Neuronal stem cell (in vitro differentiated cells): Measurements from ENCODE around the gene MRC2.

ENCODE experiments used
- DNase-seq: peaks from one replicate; pipeline ENCODE4 v3.0.0-alpha.2; 2013; ENCODE audit warnings: low spot score
- H2AFZ ChIP-seq: one replicate; pipeline ENCODE4 v1.6.1; 2013; ENCODE audit warnings: mild to moderate bottlenecking, low read length, inconsistent platforms
- H2AK5ac ChIP-seq: 2 replicates; pipeline ENCODE4 v1.6.1; 2013; ENCODE audit warnings: low read depth, mild to moderate bottlenecking, inconsistent platforms, low read length, moderate library complexity, mixed read lengths
- H2BK120ac ChIP-seq: 2 replicates; pipeline ENCODE4 v1.6.1; 2013; ENCODE audit warnings: low read depth, mild to moderate bottlenecking, inconsistent platforms, low read length, moderate library complexity, mixed read lengths
- H2BK12ac ChIP-seq: one replicate; pipeline ENCODE4 v1.6.1; 2013; ENCODE audit warnings: low read length, inconsistent platforms
- H2BK15ac ChIP-seq: 2 replicates; pipeline ENCODE4 v1.6.1; 2013; ENCODE audit warnings: mild to moderate bottlenecking, low read length, inconsistent platforms, mixed read lengths
- H2BK5ac ChIP-seq: one replicate; pipeline ENCODE4 v1.6.1; 2013; ENCODE audit warnings: inconsistent platforms, mild to moderate bottlenecking, low read length, moderate library complexity
- H3K14ac ChIP-seq: one replicate; pipeline ENCODE4 v1.6.1; 2013; ENCODE audit warnings: low read length, inconsistent platforms
- H3K18ac ChIP-seq: 2 replicates; pipeline ENCODE4 v1.6.1; 2013; ENCODE audit warnings: low read length, inconsistent platforms
- H3K23ac ChIP-seq: 2 replicates; pipeline ENCODE4 v1.6.1; 2013; ENCODE audit warnings: low read depth, mild to moderate bottlenecking, mixed read lengths, low read length, inconsistent platforms; ENCODE audit not compliant: poor library complexity
- H3K27ac ChIP-seq: replicated peaks from 3 replicates; pipeline ENCODE4 v1.5.1; 2013; ENCODE audit warnings: low read length, inconsistent platforms
- H3K27me3 ChIP-seq, 3 experiments: 2 replicates each; pipeline ENCODE4 v1.6.1; 2013; ENCODE audit warnings: low read length in 3 of 3, mild to moderate bottlenecking in 2 of 3, inconsistent platforms in 1 of 3, low read depth in 1 of 3, mixed read lengths in 1 of 3, moderate library complexity in 1 of 3; ENCODE audit not compliant: control insufficient read depth in 3 of 3, insufficient read depth in 3 of 3
- H3K36me3 ChIP-seq, 2 donors: replicated peaks in 1 of 2; 2 replicates each; pipeline ENCODE4 v1.6.1; 2013; ENCODE audit warnings: low read length in 2 of 2; ENCODE audit not compliant: control insufficient read depth in 2 of 2, insufficient read depth in 2 of 2
- H3K4ac ChIP-seq: 2 replicates; pipeline ENCODE4 v1.6.1; 2013; ENCODE audit warnings: inconsistent platforms, mild to moderate bottlenecking, low read length, moderate library complexity
- H3K4me1 ChIP-seq, 2 donors: 1 replicate in 1 of 2; 2 replicates in 1 of 2; pipeline ENCODE4 v1.6.1; 2013; ENCODE audit warnings: low read length in 2 of 2, low read depth in 1 of 2; ENCODE audit not compliant: control insufficient read depth in 2 of 2, insufficient read depth in 1 of 2
- H3K4me2 ChIP-seq: one replicate; pipeline ENCODE4 v1.6.1; 2013; ENCODE audit warnings: mild to moderate bottlenecking, low read length, inconsistent platforms; ENCODE audit not compliant: insufficient read depth, poor library complexity, severe bottlenecking
- H3K4me3 ChIP-seq, 2 donors: 2 replicates each; pipeline ENCODE4 v1.5.1; 2013; ENCODE audit warnings: low read length in 2 of 2, mild to moderate bottlenecking in 2 of 2, inconsistent platforms in 1 of 2, moderate library complexity in 1 of 2
- H3K79me1 ChIP-seq: one replicate; pipeline ENCODE4 v1.6.1; 2013; ENCODE audit warnings: low read depth, mild to moderate bottlenecking, inconsistent platforms, low read length, moderate library complexity
- H3K9ac ChIP-seq: one replicate; pipeline ENCODE4 v1.6.1; 2013; ENCODE audit warnings: mild to moderate bottlenecking, low read depth, low read length, inconsistent platforms; ENCODE audit not compliant: poor library complexity
- H3K9me3 ChIP-seq, 2 donors: replicated peaks in 1 of 2; 2 replicates each; pipeline versions ENCODE3 to v1.6.1; 2013; ENCODE audit warnings: low read length in 2 of 2, mild to moderate bottlenecking in 2 of 2, inconsistent platforms in 1 of 2, low read depth in 1 of 2, mixed read lengths in 1 of 2, moderate library complexity in 1 of 2; ENCODE audit not compliant: control insufficient read depth in 2 of 2, insufficient read depth in 1 of 2
- H4K8ac ChIP-seq: one replicate; pipeline ENCODE4 v1.6.1; 2013; ENCODE audit warnings: low read depth, mild to moderate bottlenecking, inconsistent platforms, low read length, moderate library complexity
- H4K91ac ChIP-seq: one replicate; pipeline ENCODE4 v1.6.1; 2013; ENCODE audit warnings: low read length, low read depth, mild to moderate bottlenecking, inconsistent platforms; ENCODE audit not compliant: poor library complexity
- WGBS, 2 donors: extraction: QIAGEN DNeasy Blood & Tissue Kit; methylation state at CpG; one replicate each; pipeline ENCODE4 v1.1.7; 2013; ENCODE audit warnings: missing lambda C conversion rate in 2 of 2, mixed read lengths in 1 of 2; ENCODE audit not compliant: insufficient read length in 2 of 2, insufficient replicate concordance in 1 of 2; ENCODE audit errors: extremely low coverage in 2 of 2; 5-methylcytosine and 5-hydroxymethylcytosine counted together

The MRC2 gene

DNA sequence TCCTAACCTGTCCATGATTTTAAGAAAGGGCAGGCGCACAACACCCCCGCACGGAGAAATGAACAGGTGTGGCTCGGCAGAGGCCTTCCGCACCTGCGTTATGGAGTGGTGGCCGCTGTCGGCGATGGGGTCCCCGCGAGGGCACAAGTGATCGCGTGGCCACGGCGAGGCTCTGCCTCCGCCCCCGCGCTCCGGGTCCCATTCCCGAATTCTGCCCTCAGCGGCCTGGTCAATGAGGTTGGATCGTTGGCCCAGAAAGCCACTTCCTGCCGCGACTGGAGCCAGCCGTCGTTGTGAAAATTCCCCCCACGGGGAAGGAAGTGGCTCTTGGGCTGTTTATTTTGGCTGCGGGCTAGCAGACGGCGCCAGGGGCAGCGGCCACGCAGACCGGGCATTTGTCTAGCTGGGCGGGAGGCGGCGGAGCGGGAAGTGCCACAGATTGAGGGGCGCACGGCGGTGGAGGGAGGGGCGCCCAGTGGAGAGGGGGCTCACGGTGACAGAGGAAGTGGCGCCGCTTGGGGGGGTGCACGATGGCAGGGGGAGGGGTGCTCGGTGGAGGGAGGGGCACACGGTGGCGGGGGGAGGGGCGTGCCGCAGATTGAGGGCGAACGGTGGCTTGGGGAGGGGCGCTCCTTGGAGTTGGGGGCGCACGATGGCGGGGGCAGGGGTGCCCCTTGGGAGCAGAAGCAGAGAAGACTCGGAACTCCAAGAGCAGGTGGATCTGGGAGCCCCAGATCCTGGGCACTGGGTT, 25.0 kb downstream of the MRC2 start:
- peak overlapping the region; percentile 84 for H2BK120ac ChIP-seq
- H3K14ac ChIP-seq, result no peak overlapping the region
- H4K91ac ChIP-seq, result peak overlapping the region; percentile 93
- peak overlapping the region; percentile 70 for H2BK5ac ChIP-seq
- peaks cover 0 to 13% of the 10 kb centered on the region in 2 donors for H3K9me3 ChIP-seq
- peak overlapping the region; percentile 100 for H2BK15ac ChIP-seq
- H3K4ac ChIP-seq, result peak overlapping the region; percentile 91
- peak overlapping the region; percentile 99 for H2AK5ac ChIP-seq
- H4K8ac ChIP-seq, result peak overlapping the region; percentile 98
- peaks cover 25% of the 10 kb centered on the region in 2 donors for H3K4me1 ChIP-seq
- no peaks in the 10 kb centered on the region for H3K79me1 ChIP-seq
- H3K4me3 ChIP-seq, result peak overlapping the region; percentile 44 to 73
- peak overlapping the region; percentile 99 for H3K18ac ChIP-seq
- H3K9ac ChIP-seq, result peak overlapping the region; percentile 97
- WGBS, 2 donors, result no CpG with 5 or more reads among the region's 57 CpGs
- no peaks in the 10 kb centered on the region for H3K27me3 ChIP-seq
- H3K27ac ChIP-seq, result peak overlapping the region; percentile 94
- peak overlapping the region; percentile 77 for H2BK12ac ChIP-seq
- H3K23ac ChIP-seq, result peak overlapping the region; percentile 87
- peak overlapping the region; percentile 92 for H2AFZ ChIP-seq
- peak overlapping the region; percentile 87 for H3K4me2 ChIP-seq
- peak; percentile 35 for DNase-seq
- H3K36me3 ChIP-seq, result peaks cover 0 to 15% of the 10 kb centered on the region in 2 donors

DNA sequence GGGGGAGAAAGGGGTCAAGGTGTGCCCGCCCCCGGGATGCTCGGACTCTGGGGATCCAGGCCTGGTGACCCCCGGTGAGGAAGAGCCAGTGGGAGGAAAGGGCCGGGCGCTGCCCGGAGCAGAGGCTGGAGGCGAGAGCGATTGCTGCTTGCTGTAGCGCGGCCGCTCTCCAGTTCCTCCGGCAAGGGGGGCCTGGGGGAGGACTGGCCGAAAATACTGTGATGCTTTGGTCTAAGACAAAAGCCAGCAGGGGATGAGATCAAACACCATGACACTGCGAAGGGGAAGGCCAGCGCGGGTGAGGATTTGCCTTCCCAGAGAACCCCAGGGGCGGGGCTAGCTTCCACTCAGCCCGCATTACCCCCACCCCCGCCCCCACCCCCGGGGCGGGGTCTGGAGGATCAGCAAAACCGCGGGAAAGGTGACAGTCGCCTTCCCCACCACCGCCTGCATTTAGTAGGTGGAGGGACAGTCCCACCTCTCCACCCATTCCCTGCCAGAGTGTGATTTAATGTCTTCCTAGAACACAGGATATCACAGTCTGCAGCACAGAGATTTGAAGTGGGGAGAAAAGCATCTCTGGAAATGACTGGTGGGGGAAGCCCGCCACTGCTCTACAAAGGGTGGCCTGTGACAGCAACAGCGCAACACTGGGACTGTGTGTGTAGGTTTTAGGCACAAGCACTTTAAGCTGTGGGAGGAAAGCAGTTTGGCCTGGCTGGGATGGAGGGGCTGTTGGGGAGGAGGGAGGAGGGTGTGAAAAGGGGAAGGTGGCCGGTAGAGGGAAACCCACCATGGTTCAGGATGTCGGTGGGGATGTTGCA, 25.7 kb downstream of the MRC2 start:
- H3K23ac ChIP-seq, result peak overlapping the region; percentile 76
- peak overlapping the region; percentile 93 for H4K91ac ChIP-seq
- H3K27ac ChIP-seq, result peak overlapping the region; percentile 94
- peak overlapping the region; percentile 100 for H2BK15ac ChIP-seq
- peak overlapping the region; percentile 99 for H3K18ac ChIP-seq
- H3K4me3 ChIP-seq, result peak overlapping the region; percentile 44 to 70
- H2BK12ac ChIP-seq, result peak overlapping the region; percentile 63
- peak overlapping the region; percentile 91 for H3K4ac ChIP-seq
- H3K4me2 ChIP-seq, result peak overlapping the region; percentile 87
- H2BK120ac ChIP-seq, result peak overlapping the region; percentile 84
- H2AK5ac ChIP-seq, result peak overlapping the region; percentile 99
- H2AFZ ChIP-seq, result peak overlapping the region; percentile 92
- peak overlapping the region; percentile 15 for H3K14ac ChIP-seq
- no CpG with 5 or more reads among the region's 30 CpGs for WGBS, 2 donors
- peak overlapping the region; percentile 70 for H2BK5ac ChIP-seq
- peak; percentile 77 for DNase-seq
- H3K4me1 ChIP-seq, result peaks cover 25 to 26% of the 10 kb centered on the region in 2 donors
- H3K79me1 ChIP-seq, result no peaks in the 10 kb centered on the region
- H3K36me3 ChIP-seq, result peaks cover 0 to 18% of the 10 kb centered on the region in 2 donors
- H4K8ac ChIP-seq, result no peak overlapping the region
- H3K27me3 ChIP-seq, result no peaks in the 10 kb centered on the region
- H3K9me3 ChIP-seq, result peaks cover 0 to 16% of the 10 kb centered on the region in 2 donors
- peak overlapping the region; percentile 97 for H3K9ac ChIP-seq

DNA sequence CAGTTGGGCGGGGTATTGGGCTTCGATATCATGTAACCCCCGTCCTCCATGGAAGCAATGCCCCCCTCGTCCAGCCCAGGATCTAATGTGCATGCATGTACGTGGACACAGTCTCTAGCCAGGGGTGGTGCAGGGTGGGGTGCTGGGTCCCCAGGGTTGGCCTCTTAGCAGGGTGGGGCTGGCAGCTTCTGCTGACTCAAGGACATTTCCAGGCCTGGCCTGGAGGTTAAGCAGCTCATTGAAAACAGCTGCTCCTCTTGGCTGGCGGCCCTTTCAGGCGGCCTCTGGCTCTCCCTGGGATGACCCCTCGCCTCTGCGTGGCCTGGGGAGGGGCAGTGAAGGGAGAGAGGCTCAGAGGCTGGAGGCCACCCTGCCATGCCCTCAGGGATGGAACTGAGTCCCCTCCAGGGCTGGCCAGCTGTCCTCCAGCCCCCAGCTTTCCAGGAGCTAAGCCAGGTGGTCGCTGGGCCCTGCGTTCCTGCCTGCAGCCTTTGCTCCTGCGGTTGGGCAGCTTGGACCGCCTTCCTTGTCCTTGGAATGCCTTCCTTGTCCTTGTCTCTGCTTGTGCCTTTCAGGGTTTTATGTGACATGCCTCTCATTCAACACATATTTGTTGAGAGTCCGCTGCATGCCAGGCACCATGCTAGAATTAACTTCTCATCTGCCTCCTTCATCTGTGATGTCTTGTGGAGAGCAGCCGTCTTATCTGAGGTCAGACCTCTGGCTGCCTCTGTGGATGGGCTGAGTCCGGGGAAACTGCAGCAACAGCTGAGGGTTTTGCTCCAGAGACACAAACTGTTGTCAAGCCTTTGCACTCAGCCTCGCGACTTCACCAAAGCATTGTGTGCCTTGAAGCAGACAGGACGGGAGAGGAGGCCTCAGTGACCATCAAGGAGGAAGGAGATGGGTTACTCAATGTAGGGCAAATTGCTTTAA, 26.6 kb downstream of the MRC2 start:
- H3K4me3 ChIP-seq, result peak overlapping the region in 1 of 2 donors; percentile 19
- WGBS, 2 donors, result no CpG with 5 or more reads among the region's 19 CpGs
- DNase-seq, result peak; percentile 36

More for the DNA sequence above, 26.6 kb downstream of the MRC2 start:
- Histone ChIP-seq H3K36me3 (peaks cover 0 to 26% of the 10 kb centered on the region in 2 donors), H2AFZ (peak overlapping the region; percentile 92), H3K79me1 (no peaks in the 10 kb centered on the region), H2BK5ac (peak overlapping the region; percentile 91), H2BK120ac (peak overlapping the region; percentile 66), H2BK12ac (peak overlapping the region; percentile 87), H2AK5ac (peak overlapping the region; percentile 98), H4K8ac (no peak overlapping the region), H3K4me2 (no peak overlapping the region), H3K4ac (peak overlapping the region; percentile 10), H3K23ac (peak overlapping the region; percentile 66), H3K27me3 (no peaks in the 10 kb centered on the region), H3K27ac (peak overlapping the region; percentile 76), H4K91ac (peak overlapping the region; percentile 81), H2BK15ac (peak overlapping the region; percentile 69), H3K14ac (peak overlapping the region; percentile 40), H3K4me1 (peaks cover 25 to 33% of the 10 kb centered on the region in 2 donors), H3K9ac (peak overlapping the region; percentile 81), H3K18ac (peak overlapping the region; percentile 95), H3K9me3 (peaks cover 0 to 22% of the 10 kb centered on the region in 2 donors)
